ENCODE results near the gene GRK4.

The GRK4 gene

DNA sequence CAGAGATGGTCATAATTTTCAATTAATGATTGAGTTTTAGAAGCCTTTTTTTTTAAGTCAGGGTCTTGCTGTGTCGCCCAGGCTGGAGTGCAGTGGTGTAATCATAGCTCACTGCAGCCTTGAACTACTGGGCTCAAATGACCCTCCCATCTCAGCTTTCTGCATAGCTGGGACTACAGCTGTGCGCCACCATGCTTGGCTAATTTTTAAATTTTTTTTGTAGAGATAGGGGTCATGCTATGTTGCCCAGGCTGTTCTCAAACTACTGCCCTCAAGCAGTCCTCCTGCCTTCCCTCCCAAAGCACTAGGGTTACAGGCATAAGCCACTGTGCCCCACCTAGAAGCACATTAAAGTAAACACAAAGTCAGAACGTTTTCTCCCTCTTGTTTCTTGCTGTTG is 59.3 kb downstream of the GRK4 start:
- TF ChIP-seq, protein P1, sequence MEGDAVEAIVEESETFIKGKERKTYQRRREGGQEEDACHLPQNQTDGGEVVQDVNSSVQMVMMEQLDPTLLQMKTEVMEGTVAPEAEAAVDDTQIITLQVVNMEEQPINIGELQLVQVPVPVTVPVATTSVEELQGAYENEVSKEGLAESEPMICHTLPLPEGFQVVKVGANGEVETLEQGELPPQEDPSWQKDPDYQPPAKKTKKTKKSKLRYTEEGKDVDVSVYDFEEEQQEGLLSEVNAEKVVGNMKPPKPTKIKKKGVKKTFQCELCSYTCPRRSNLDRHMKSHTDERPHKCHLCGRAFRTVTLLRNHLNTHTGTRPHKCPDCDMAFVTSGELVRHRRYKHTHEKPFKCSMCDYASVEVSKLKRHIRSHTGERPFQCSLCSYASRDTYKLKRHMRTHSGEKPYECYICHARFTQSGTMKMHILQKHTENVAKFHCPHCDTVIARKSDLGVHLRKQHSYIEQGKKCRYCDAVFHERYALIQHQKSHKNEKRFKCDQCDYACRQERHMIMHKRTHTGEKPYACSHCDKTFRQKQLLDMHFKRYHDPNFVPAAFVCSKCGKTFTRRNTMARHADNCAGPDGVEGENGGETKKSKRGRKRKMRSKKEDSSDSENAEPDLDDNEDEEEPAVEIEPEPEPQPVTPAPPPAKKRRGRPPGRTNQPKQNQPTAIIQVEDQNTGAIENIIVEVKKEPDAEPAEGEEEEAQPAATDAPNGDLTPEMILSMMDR (IDR thresholded peaks at IDR 0.05; ENCODE audit: borderline replicate concordance, control extremely low read depth, extremely low read depth, insufficient read depth, missing control alignments), result no peak
- in situ Hi-C loops (cut with MboI; ENCODE audit: low sequenced_read_pairs, unreplicated experiment), result no loop called here
- DNase-seq (ENCODE audit: low spot score), result no peak

DNA sequence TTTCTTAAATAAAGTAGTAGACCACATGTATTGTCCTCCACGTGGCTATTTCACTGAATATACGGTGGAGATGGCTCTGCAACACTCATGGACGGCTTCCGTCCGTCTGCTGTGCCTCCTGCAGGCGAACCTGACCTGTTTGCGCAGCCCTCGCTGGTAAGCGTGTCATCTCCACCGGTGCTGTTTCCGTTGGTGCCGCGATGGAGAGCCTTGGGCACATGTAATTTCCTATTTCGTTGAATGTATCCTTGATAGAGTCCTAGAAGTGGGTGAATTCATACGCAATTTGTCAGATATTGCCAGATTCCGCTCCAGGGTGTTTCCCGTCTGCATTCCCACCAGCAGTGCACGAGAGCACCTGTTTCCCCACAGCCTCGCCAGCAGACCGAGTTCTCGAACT is 62.5 kb downstream of the GRK4 start:
- in situ Hi-C loops (cut with MboI; ENCODE audit: low sequenced_read_pairs, unreplicated experiment), result no loop called here
- no peak for DNase-seq (ENCODE audit: low spot score)
- TF ChIP-seq, protein P1 (IDR thresholded peaks at IDR 0.05; ENCODE audit: borderline replicate concordance, control extremely low read depth, extremely low read depth, insufficient read depth, missing control alignments), result no peak

GRCh38 chr4:3026540-3026939 is 63.2 kb downstream of the GRK4 start:
- TF ChIP-seq, protein P1 (IDR thresholded peaks at IDR 0.05; ENCODE audit: borderline replicate concordance, control extremely low read depth, extremely low read depth, insufficient read depth, missing control alignments), result no peak
- in situ Hi-C loops (cut with MboI; ENCODE audit: low sequenced_read_pairs, unreplicated experiment), result no loop called here

GRCh38 chr4:3029464-3029863 is 66.1 kb downstream of the GRK4 start:
- no peak for DNase-seq (ENCODE audit: low spot score)
- TF ChIP-seq, protein P1 (IDR thresholded peaks at IDR 0.05; ENCODE audit: borderline replicate concordance, control extremely low read depth, extremely low read depth, insufficient read depth, missing control alignments), result no peak
- in situ Hi-C loops (cut with MboI; ENCODE audit: low sequenced_read_pairs, unreplicated experiment), result no loop called here

More at GRCh38 chr4:3026540-3026939, 63.2 kb downstream of the GRK4 start:
- DNase-seq (ENCODE audit: low spot score), result no peak

- no peak for DNase-seq (ENCODE audit: low spot score)
- in situ Hi-C loops (cut with MboI; ENCODE audit: low sequenced_read_pairs, unreplicated experiment), result loop anchor here (10.0 kb wide), 1 partner anchor 56 kb away; no protein-coding TSS in a partner anchor
- TF ChIP-seq, protein P1 (IDR thresholded peaks at IDR 0.05; ENCODE audit: borderline replicate concordance, control extremely low read depth, extremely low read depth, insufficient read depth, missing control alignments), result no peak
Measured at GRCh38 chr4:3030566-3031356, 67.4 kb downstream of the GRK4 start.

GRCh38 chr4:3031357-3032082 is 68.1 kb downstream of the GRK4 start:
- TF ChIP-seq, protein P1 (IDR thresholded peaks at IDR 0.05; ENCODE audit: borderline replicate concordance, control extremely low read depth, extremely low read depth, insufficient read depth, missing control alignments), result no peak
- no peak for DNase-seq (ENCODE audit: low spot score)
- in situ Hi-C loops (cut with MboI; ENCODE audit: low sequenced_read_pairs, unreplicated experiment), result loop anchor here (10.0 kb wide), 1 partner anchor 57 kb away; no protein-coding TSS in a partner anchor
